A549 (cell line): ENCODE measurements around the gene AGPAT2. TPM values are rescaled to one million over a fixed set of nuclear protein-coding genes. Genes with fewer than 3 reads are reported as not detected.

ENCODE experiments used
- ATAC-seq, 2 experiments: fragments of 200-7000 bp in 1 of 2; fragments of >200 bp in 1 of 2; cut with Nextera tagmentation in 1 of 2; cut with Tn5 transposase in 1 of 2; 3 replicates each; pipeline versions ENCODE4 v1.8.0 to v1.9.1; 2018 to 2020; ENCODE audit warnings: mild to moderate bottlenecking in 1 of 2, moderate library complexity in 1 of 2
- CTCF ChIA-PET: fragments of 300-600 bp; sonication (Branson Sonifier 250); formaldehyde crosslinking; extraction: SDS; loops from one replicate; lab custom pipeline; 2021; ENCODE audit warnings: antibody characterized with exemption, inconsistent platforms; lab: Yijun Ruan, JAX
- POLR2A ChIA-PET: fragments of 350-600 bp; formaldehyde crosslinking; extraction: SDS; loops from one replicate; lab custom pipeline; 2021; ENCODE audit warnings: antibody characterized with exemption, inconsistent platforms; lab: Yijun Ruan, JAX
- DNase-seq, 2 experiments: peaks; one replicate each; pipeline versions ENCODE4 v3.0.0 to v3.0.0-alpha.2; 2011 to 2016; ENCODE audit warnings: low read depth in 1 of 2, low spot score in 1 of 2
- FAIRE-seq: peaks from 2 replicates; lab custom pipeline; 2011; peaks lifted over from hg19 to GRCh38; lab: Jason Lieb, UNC
- H3K27ac ChIP-seq, 2 experiments: fragments of >200 bp; sonication (Bioruptor Twin); formaldehyde crosslinking; 3 replicates each; pipeline ENCODE4 v1.5.1; 2016 to 2017
- H3K4me1 ChIP-seq: fragments of >200 bp; sonication (Bioruptor Twin); formaldehyde crosslinking; 3 replicates; pipeline ENCODE4 v1.6.1; 2016
- H3K4me2 ChIP-seq: fragments of >200 bp; sonication (Bioruptor Twin); formaldehyde crosslinking; 3 replicates; pipeline ENCODE4 v1.6.1; 2016
- H3K4me3 ChIP-seq: fragments of >200 bp; sonication (Bioruptor Twin); formaldehyde crosslinking; 3 replicates; pipeline ENCODE4 v1.5.1; 2016
- H3K9me3 ChIP-seq: fragments of >200 bp; sonication (Bioruptor Twin); formaldehyde crosslinking; 3 replicates; pipeline ENCODE4 v1.6.1; 2016
- BHLHE40 ChIP-seq: IDR thresholded peaks from 2 replicates; pipeline ENCODE4 v1.6.1; 2012; ENCODE audit warnings: low read depth, low read length, inconsistent platforms
- CBX8 ChIP-seq: fragments of 200-600 bp; sonication (generic); IDR thresholded peaks from 2 replicates; pipeline ENCODE4 v1.6.1; 2016
- CHD2 ChIP-seq: fragments of 150-350 bp; IDR thresholded peaks from 2 replicates; pipeline ENCODE4 v1.6.1; 2014; ENCODE audit warnings: low read length; ENCODE audit not compliant: partially characterized antibody
- FOSB ChIP-seq: fragments of 250-450 bp; sonication (Bioruptor Pico); IDR thresholded peaks from 2 replicates; pipeline ENCODE4 v1.5.0; 2020; ENCODE audit warnings: mild to moderate bottlenecking, moderate library complexity
- FOXS1 ChIP-seq: fragments of 250-450 bp; sonication (Bioruptor Pico); IDR thresholded peaks from 2 replicates; pipeline ENCODE4 v1.5.0; 2020; ENCODE audit warnings: mild to moderate bottlenecking, moderate library complexity
- HOXA7 ChIP-seq: fragments of 250-450 bp; sonication (Bioruptor Pico); IDR thresholded peaks from 2 replicates; pipeline ENCODE4 v1.5.0; 2020; ENCODE audit warnings: mild to moderate bottlenecking, moderate library complexity
- KDM5A ChIP-seq: fragments of 200-600 bp; sonication (generic); IDR thresholded peaks from 2 replicates; pipeline ENCODE4 v1.6.1; 2016; ENCODE audit warnings: antibody characterized with exemption, mild to moderate bottlenecking
- MAFK ChIP-seq: fragments of 450-650 bp; IDR thresholded peaks from 2 replicates; pipeline ENCODE4 v1.6.1; 2014; ENCODE audit not compliant: partially characterized antibody
- MYC ChIP-seq: IDR thresholded peaks from 2 replicates; pipeline ENCODE4 v1.6.1; 2012; ENCODE audit warnings: mild to moderate bottlenecking, inconsistent platforms, low read length, improper control_type of control experiment, borderline replicate concordance
- NPAS2 ChIP-seq: fragments of 250-450 bp; sonication (Bioruptor Pico); IDR thresholded peaks from 2 replicates; pipeline ENCODE4 v1.8.0; 2022; ENCODE audit warnings: mild to moderate bottlenecking, moderate library complexity, borderline replicate concordance
- NR3C1 ChIP-seq: fragments of >200 bp; sonication (Bioruptor Twin); formaldehyde crosslinking; IDR thresholded peaks from 3 replicates; pipeline ENCODE4 v1.6.1; 2017
- RARB ChIP-seq: fragments of 250-450 bp; sonication (Bioruptor Pico); IDR thresholded peaks from 2 replicates; pipeline ENCODE4 v1.8.0; 2021; ENCODE audit warnings: mild to moderate bottlenecking, moderate library complexity
- RNF2 ChIP-seq: fragments of 200-600 bp; sonication (generic); IDR thresholded peaks from 2 replicates; pipeline ENCODE4 v1.6.1; 2016; ENCODE audit warnings: low read depth, mild to moderate bottlenecking, antibody characterized with exemption, moderate library complexity, borderline replicate concordance
- TFCP2L1 ChIP-seq: fragments of 250-450 bp; sonication (Bioruptor Pico); IDR thresholded peaks from 2 replicates; pipeline ENCODE4 v1.5.0; 2021; ENCODE audit warnings: mild to moderate bottlenecking
- TP53 ChIP-seq: fragments of 250-450 bp; sonication (Bioruptor Pico); IDR thresholded peaks from 2 replicates; pipeline ENCODE4 v1.5.0; 2021; ENCODE audit warnings: mild to moderate bottlenecking, moderate library complexity
- ZC3H11A ChIP-seq: fragments of 450-650 bp; IDR thresholded peaks from 2 replicates; pipeline ENCODE4 v1.6.1; 2014; ENCODE audit warnings: antibody characterized with exemption, mild to moderate bottlenecking
- ZSCAN20 ChIP-seq: fragments of 250-450 bp; sonication (Bioruptor Pico); IDR thresholded peaks from 2 replicates; pipeline ENCODE4 v1.8.0; 2022; ENCODE audit warnings: mild to moderate bottlenecking, moderate library complexity
- WGBS: methylation state at CpG from one replicate; pipeline ENCODE4 v1.1.6; 2017; ENCODE audit errors: missing lambda C conversion rate; 5-methylcytosine and 5-hydroxymethylcytosine counted together
- polyA plus RNA-seq, 4 experiments: library from polyadenylated mRNA; depleted of rRNA in 3 of 4; stranded (reverse); fragments of >200 nt; fragmentation: RNase III in 1 of 4; extraction: RNeasy Plus Mini Kit Qiagen cat#74134 plus additional on column Dnase treatment in 1 of 4; gene quantifications; 2 replicates in 3 of 4; 3 replicates in 1 of 4; pipeline ENCODE4 v1.2.3, GENCODE V29; 2011 to 2017
- TF ChIP-seq, protein P1 (sequence below): fragments of >200 bp; sonication (Bioruptor Twin); formaldehyde crosslinking; IDR thresholded peaks from 3 replicates; pipeline ENCODE4 v1.5.1; 2016
- TF ChIP-seq, protein P2 (sequence below): fragments of 200-600 bp; sonication (generic); IDR thresholded peaks from 2 replicates; pipeline ENCODE4 v1.6.1; 2016; ENCODE audit warnings: antibody characterized with exemption, mild to moderate bottlenecking, moderate library complexity
- TF ChIP-seq, protein P3 (sequence below): IDR thresholded peaks from 2 replicates; pipeline ENCODE4 v1.6.1; 2012; ENCODE audit warnings: low read depth, borderline replicate concordance
- TF ChIP-seq, protein P4 (sequence below): fragments of 250-450 bp; sonication (Bioruptor Pico); IDR thresholded peaks from 2 replicates; pipeline ENCODE4 v1.5.0; 2020; ENCODE audit warnings: low read depth, mild to moderate bottlenecking, moderate library complexity
- TF ChIP-seq, protein P5 (sequence below): IDR thresholded peaks from 2 replicates; pipeline ENCODE4 v1.6.1; 2012

The AGPAT2 gene
- polyA plus RNA-seq, 2 of the 4 experiments (the other 2 are of a cell fraction): 32.3 to 49.5 TPM

DNA sequence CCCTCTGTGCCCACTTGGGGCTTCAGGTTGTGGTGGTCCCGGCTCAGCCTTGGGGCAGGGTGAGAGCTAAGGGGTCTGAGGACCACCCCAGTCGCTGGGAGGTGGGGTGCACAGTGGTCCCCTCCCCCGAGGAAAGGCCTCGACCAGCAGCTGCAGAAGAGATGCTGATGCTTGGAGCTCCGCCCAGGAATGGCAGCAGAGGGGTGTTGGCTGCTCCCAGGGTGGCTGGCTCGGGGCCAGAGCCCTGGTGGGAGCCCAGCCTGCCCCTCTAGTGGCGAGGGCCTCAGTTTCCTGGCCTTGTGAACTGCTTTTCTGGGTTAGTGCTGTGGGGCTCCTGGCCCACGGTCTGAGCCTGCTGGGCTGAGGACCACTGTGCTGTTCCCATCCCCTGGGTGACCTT lies 26.3 kb upstream of the AGPAT2 start (continued):
- TF ChIP-seq, protein P1, sequence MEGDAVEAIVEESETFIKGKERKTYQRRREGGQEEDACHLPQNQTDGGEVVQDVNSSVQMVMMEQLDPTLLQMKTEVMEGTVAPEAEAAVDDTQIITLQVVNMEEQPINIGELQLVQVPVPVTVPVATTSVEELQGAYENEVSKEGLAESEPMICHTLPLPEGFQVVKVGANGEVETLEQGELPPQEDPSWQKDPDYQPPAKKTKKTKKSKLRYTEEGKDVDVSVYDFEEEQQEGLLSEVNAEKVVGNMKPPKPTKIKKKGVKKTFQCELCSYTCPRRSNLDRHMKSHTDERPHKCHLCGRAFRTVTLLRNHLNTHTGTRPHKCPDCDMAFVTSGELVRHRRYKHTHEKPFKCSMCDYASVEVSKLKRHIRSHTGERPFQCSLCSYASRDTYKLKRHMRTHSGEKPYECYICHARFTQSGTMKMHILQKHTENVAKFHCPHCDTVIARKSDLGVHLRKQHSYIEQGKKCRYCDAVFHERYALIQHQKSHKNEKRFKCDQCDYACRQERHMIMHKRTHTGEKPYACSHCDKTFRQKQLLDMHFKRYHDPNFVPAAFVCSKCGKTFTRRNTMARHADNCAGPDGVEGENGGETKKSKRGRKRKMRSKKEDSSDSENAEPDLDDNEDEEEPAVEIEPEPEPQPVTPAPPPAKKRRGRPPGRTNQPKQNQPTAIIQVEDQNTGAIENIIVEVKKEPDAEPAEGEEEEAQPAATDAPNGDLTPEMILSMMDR: no peak
- no peak for TF ChIP-seq RNF2
- no peak for TF ChIP-seq NR3C1
- TF ChIP-seq RARB (CRISPR knock-in tag): no peak
- TF ChIP-seq NPAS2 (CRISPR knock-in tag): no peak
- no peak for TF ChIP-seq KDM5A
- no peak for TF ChIP-seq TFCP2L1 (CRISPR knock-in tag)

DNA sequence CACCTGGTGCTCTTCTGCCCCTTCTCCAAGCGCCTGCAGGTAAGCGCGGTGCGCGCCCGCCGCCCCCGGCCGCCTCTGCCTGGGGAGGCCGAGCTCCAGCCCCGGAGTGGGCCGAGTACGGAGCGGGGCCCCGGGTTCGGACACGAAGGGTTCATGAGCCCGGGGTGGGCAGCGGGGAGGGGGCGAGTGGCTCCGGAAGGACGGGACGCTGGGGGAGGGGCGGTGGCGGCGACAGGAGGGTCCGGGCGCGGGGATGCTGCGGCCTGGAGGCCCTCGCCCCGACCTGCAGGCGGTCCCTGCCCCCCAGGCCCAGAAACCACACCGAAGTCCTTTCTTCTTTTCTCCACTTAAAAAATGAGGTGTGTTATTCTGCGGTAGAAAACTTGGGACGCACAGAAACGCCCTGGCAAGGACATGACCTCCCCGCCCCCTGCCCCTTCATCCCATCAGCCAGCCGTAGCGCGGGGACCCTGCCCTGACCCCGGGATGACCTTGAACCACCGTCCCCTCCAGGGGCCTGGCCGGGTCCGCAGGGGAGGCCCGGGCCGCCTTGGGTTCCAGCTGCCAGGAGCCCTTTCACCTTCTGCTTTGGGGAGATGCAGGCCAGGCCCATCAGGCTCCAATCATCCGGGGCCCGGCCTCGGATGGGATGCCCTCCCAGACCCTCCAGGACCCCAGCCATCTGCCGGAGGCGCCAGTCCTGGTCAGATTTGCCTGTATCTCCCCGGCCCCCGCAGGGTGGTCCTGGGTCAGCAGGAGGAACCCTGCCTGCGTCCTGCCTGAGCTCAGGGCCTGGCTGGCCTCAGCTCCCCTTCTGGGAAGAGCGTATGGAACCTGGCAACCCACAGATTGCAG lies 25.7 kb upstream of the AGPAT2 start:
- peaks cover 32% of the 10 kb centered on the region for H3K4me1 ChIP-seq
- peak overlapping the region; percentile 83 to 91 for H3K27ac ChIP-seq
- 8% methylated on average over 9 of the region's 56 CpGs for WGBS
- no peak for TF ChIP-seq MYC
- no peaks in the 10 kb centered on the region for H3K9me3 ChIP-seq
- CTCF ChIA-PET: interaction anchor here (0.6 to 5.2 kb wide), 7 partner anchors 8 to 312 kb away, joined by 3 to 37 read pairs (median 3); no protein-coding TSS in a partner anchor
- H3K4me2 ChIP-seq: peak overlapping the region; percentile 97
- FAIRE-seq: no peak
- POLR2A ChIA-PET: interaction anchor here (1.1 to 4.0 kb wide), 2 partner anchors 10 to 15 kb away, joined by 4 to 30 read pairs; no protein-coding TSS in a partner anchor
- DNase-seq: no peak
- ATAC-seq: peak; percentile 7 to 32; a peak in 3 of 6 replicates
- H3K4me3 ChIP-seq: peak overlapping the region; percentile 66

DNA sequence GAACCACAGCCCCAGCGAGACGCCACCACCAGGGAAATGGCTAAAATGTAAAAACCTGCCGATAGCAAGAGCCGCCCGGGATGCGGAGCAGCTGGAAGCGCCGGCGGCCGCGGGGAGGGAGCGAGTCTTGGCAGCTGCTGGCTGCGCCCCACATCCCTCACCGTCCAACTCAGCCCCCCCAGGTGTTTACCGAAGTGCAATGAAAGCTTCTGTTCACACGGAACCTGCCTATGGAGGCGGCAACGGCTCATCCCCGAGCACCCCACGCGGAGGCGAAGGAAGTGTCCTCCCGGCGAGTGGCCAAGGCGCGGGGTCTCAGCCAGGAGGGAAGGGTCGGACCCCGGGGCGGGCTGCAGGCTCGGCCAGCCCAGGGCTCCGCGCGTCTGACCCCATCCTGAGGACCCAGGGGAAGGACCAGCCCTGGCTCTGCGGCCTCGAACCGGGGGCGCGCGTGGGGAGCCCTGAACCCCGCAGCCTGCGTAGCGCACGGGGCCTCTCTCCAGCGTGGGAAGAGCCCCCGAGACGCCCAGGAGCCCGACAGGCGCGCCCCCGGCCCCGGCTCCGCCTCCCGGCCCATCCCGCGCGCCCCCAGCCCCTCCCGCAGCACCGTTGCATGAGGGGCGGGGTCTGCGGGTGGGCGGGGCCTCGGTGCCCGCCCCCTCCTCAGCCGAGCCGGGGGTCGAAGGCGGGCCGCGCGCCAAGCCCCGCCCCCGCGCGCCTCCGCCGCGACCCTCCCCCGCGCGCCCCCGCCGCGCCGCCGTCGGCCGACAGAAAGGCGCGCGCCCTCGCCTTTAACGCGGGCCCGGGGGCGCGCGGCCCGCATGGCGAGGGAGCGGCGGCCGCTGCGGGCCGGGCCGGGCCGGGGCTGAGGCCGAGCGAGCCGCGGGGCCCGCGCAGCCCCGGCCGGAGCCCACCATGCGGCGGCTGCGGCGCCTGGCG lies 24.8 kb upstream of the AGPAT2 start, which contains the start of gene DIPK1B:
DIPK1B (plus strand) TSS at position 822 of the 939 bp plus-strand sequence; CDS start at position 916, 94 bp downstream.
- POLR2A ChIA-PET: interaction anchor here (4.0 kb wide), 1 partner anchor 16 kb away, joined by 30 read pairs; no protein-coding TSS in a partner anchor
- no peaks in the 10 kb centered on the region for H3K9me3 ChIP-seq
- H3K4me2 ChIP-seq: peak within 1 kb of the TSS; percentile 97
- CTCF ChIA-PET: interaction anchor here (0.9 to 5.2 kb wide), 4 partner anchors 16 to 82 kb away, joined by 3 to 37 read pairs (median 3); no protein-coding TSS in a partner anchor
- peak within 1 kb of the TSS; percentile 83 to 91 for H3K27ac ChIP-seq
- DNase-seq (no peak), ATAC-seq (peak; percentile 23 to 55; a peak in 5 of 6 replicates), FAIRE-seq (no peak)
- 16% methylated on average over 30 of the region's 119 CpGs for WGBS
- H3K4me3 ChIP-seq: peak within 1 kb of the TSS; percentile 66
- peaks cover 32% of the 10 kb centered on the region for H3K4me1 ChIP-seq
- TF ChIP-seq KDM5A (no peak), FOSB (CRISPR knock-in tag) (no peak), CHD2 (no peak), CBX8 (no peak), RNF2 (no peak), MYC (no peak), ZSCAN20 (CRISPR knock-in tag) (no peak), FOXS1 (CRISPR knock-in tag) (no peak), MAFK (no peak), HOXA7 (CRISPR knock-in tag) (no peak), TP53 (CRISPR knock-in tag) (no peak), BHLHE40 (no peak), ZC3H11A (no peak)
- TF ChIP-seq, protein P2, sequence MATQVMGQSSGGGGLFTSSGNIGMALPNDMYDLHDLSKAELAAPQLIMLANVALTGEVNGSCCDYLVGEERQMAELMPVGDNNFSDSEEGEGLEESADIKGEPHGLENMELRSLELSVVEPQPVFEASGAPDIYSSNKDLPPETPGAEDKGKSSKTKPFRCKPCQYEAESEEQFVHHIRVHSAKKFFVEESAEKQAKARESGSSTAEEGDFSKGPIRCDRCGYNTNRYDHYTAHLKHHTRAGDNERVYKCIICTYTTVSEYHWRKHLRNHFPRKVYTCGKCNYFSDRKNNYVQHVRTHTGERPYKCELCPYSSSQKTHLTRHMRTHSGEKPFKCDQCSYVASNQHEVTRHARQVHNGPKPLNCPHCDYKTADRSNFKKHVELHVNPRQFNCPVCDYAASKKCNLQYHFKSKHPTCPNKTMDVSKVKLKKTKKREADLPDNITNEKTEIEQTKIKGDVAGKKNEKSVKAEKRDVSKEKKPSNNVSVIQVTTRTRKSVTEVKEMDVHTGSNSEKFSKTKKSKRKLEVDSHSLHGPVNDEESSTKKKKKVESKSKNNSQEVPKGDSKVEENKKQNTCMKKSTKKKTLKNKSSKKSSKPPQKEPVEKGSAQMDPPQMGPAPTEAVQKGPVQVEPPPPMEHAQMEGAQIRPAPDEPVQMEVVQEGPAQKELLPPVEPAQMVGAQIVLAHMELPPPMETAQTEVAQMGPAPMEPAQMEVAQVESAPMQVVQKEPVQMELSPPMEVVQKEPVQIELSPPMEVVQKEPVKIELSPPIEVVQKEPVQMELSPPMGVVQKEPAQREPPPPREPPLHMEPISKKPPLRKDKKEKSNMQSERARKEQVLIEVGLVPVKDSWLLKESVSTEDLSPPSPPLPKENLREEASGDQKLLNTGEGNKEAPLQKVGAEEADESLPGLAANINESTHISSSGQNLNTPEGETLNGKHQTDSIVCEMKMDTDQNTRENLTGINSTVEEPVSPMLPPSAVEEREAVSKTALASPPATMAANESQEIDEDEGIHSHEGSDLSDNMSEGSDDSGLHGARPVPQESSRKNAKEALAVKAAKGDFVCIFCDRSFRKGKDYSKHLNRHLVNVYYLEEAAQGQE: no peak
- TF ChIP-seq, protein P3, sequence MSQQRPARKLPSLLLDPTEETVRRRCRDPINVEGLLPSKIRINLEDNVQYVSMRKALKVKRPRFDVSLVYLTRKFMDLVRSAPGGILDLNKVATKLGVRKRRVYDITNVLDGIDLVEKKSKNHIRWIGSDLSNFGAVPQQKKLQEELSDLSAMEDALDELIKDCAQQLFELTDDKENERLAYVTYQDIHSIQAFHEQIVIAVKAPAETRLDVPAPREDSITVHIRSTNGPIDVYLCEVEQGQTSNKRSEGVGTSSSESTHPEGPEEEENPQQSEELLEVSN: no peak; the same call in 1 of the 2 replicates
- TF ChIP-seq, protein P4, sequence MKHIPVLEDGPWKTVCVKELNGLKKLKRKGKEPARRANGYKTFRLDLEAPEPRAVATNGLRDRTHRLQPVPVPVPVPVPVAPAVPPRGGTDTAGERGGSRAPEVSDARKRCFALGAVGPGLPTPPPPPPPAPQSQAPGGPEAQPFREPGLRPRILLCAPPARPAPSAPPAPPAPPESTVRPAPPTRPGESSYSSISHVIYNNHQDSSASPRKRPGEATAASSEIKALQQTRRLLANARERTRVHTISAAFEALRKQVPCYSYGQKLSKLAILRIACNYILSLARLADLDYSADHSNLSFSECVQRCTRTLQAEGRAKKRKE (CRISPR knock-in tag): no peak
- TF ChIP-seq, protein P5, sequence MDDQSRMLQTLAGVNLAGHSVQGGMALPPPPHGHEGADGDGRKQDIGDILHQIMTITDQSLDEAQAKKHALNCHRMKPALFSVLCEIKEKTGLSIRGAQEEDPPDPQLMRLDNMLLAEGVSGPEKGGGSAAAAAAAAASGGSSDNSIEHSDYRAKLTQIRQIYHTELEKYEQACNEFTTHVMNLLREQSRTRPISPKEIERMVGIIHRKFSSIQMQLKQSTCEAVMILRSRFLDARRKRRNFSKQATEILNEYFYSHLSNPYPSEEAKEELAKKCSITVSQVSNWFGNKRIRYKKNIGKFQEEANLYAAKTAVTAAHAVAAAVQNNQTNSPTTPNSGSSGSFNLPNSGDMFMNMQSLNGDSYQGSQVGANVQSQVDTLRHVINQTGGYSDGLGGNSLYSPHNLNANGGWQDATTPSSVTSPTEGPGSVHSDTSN: no peak
